ENCODE results near the gene GPX5. TPM values are rescaled to one million over a fixed set of nuclear protein-coding genes. Genes with fewer than 3 reads are reported as not detected.
"Not testable (repeated sequence)": the region's sequence is repeated elsewhere in the genome, so short reads cannot be mapped to it uniquely, and the experiment has no call there.

The GPX5 gene
- total RNA-seq, 2 donors from 2014 or later = not detected

- ATAC-seq = no peak
- H3K27ac Mint-ChIP-seq = no peak overlapping the region
- peaks cover 26% of the 10 kb centered on the region for H3K27me3 Mint-ChIP-seq
- H3K4me3 Mint-ChIP-seq = no peak overlapping the region
- no peaks in the 10 kb centered on the region for H3K4me1 Mint-ChIP-seq
- DNase-seq = no peak
- no peaks in the 10 kb centered on the region for H3K9me3 ChIP-seq (ENCODE audit: control insufficient read depth, low read length, poor library complexity, severe bottlenecking)
- no peaks in the 10 kb centered on the region for H3K36me3 Mint-ChIP-seq (ENCODE audit: low read depth)
Measured at GRCh38 chr6:28497893-28498292, 27.8 kb upstream of the GPX5 start.

DNA sequence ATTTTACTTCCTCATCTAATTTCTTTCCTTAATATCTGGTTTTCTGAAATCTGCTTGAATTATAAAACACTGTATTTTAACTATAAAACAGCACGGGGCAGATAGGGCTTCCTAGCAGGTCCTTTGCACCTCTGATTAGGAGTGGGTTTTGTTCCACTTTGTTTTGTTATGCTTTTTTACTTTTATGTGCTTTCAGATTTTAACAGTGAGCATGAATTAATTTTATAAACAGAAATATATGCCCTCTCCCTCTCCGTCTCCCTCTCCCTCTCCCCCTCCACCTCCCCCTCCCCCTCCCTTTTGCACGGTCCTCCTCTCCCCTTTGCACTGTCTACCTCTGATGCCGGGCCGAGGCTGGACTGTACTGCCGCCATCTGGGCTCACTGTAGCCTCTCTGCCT lies 24.4 kb upstream of the GPX5 start:
- DNase-seq (no peak), ATAC-seq (no peak)
- no peaks in the 10 kb centered on the region for H3K9me3 ChIP-seq (ENCODE audit: control insufficient read depth, low read length, poor library complexity, severe bottlenecking)
- peaks cover 22% of the 10 kb centered on the region for H3K27me3 Mint-ChIP-seq
- no peaks in the 10 kb centered on the region for H3K4me1 Mint-ChIP-seq
- no peak overlapping the region for H3K27ac Mint-ChIP-seq
- H3K36me3 Mint-ChIP-seq (ENCODE audit: low read depth) = peaks cover 3% of the 10 kb centered on the region
- H3K4me3 Mint-ChIP-seq = no peak overlapping the region

GRCh38 chr6:28502136-28502535 lies 23.5 kb upstream of the GPX5 start:
- peaks cover 22% of the 10 kb centered on the region for H3K27me3 Mint-ChIP-seq
- DNase-seq; H3K27ac Mint-ChIP-seq; H3K4me3 Mint-ChIP-seq; ATAC-seq; H3K9me3 ChIP-seq (ENCODE audit: control insufficient read depth, low read length, poor library complexity, severe bottlenecking); H3K36me3 Mint-ChIP-seq (ENCODE audit: low read depth); H3K4me1 Mint-ChIP-seq: not testable (repeated sequence)

GRCh38 chr6:28502709-28503305 lies 22.9 kb upstream of the GPX5 start:
- not testable (repeated sequence) for H3K36me3 Mint-ChIP-seq (ENCODE audit: low read depth); DNase-seq; H3K9me3 ChIP-seq (ENCODE audit: control insufficient read depth, low read length, poor library complexity, severe bottlenecking); H3K4me3 Mint-ChIP-seq; H3K27ac Mint-ChIP-seq; ATAC-seq
- peaks cover 22% of the 10 kb centered on the region for H3K27me3 Mint-ChIP-seq
- H3K4me1 Mint-ChIP-seq = peaks cover 10% of the 10 kb centered on the region

DNA sequence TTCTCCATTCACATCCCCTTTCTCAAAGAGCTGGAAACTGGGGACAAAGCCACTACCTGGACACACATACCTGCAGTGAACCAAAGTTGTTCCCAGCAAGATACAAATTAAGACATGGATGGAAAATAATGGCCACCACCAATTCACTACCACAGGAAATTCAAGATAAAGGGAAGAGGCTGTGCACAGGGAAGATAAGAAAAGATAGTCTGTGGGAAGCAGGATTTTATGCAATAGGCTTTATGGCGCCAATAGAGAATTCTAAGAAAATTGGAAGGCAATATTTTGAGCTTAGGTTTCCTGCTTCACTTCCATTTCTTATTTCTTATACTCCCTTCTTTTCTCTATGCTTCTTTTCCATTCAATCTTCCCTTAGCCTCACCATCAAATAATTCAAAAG lies 19.9 kb upstream of the GPX5 start:
- Mint-ChIP-seq H3K4me3 (no peak overlapping the region), H3K27ac (no peak overlapping the region), H3K27me3 (peaks cover 20% of the 10 kb centered on the region), H3K36me3 (ENCODE audit: low read depth) (peaks cover 3% of the 10 kb centered on the region), H3K4me1 (peaks cover 11% of the 10 kb centered on the region)
- no peak for DNase-seq
- no peak for ATAC-seq
- no peaks in the 10 kb centered on the region for H3K9me3 ChIP-seq (ENCODE audit: control insufficient read depth, low read length, poor library complexity, severe bottlenecking)

GRCh38 chr6:28506807-28507475 lies 18.7 kb upstream of the GPX5 start:
- no peak for DNase-seq
- Mint-ChIP-seq H3K4me1 (peaks cover 11% of the 10 kb centered on the region), H3K36me3 (ENCODE audit: low read depth) (peaks cover 6% of the 10 kb centered on the region), H3K27me3 (peaks cover 27% of the 10 kb centered on the region), H3K27ac (peak overlapping the region; percentile 59), H3K4me3 (peak overlapping the region; percentile 60)
- peak; percentile 62 for ATAC-seq
- no peaks in the 10 kb centered on the region for H3K9me3 ChIP-seq (ENCODE audit: control insufficient read depth, low read length, poor library complexity, severe bottlenecking)

DNA sequence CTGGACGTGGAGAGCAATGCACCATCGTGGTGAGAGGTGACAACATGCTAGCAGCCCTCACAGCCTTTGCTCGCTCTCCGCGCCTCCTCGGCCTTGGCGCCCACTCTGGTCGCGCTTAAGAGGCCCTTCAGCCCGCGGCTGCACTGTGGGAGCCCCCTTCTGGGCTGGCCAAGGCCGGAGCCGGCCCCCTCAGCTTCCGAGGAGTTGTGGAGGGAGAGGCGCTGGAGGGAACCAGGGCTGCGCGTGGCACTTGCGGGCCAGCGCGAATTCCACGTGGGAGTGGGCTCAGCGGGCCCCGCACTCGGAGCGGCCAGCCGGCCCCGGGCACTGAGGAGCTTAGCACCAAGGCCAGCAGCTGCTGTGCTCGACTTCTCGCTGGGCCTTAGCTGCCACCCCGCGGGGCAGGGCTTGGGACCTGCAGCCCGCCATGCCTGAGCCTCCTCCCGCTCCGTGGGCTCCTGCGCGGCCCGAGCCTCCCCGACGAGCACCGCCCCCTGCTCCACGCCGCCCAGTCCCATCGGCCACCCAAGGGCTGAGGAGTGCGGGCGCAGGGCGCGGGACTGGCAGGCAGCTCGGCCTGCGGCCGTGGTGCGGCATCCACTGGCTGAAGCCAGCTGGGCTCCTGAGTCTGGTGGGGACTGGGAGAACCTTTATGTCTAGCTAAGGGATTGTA lies 13.9 kb upstream of the GPX5 start:
- Mint-ChIP-seq H3K27me3 (peaks cover 49% of the 10 kb centered on the region), H3K4me3 (no peak overlapping the region), H3K27ac (no peak overlapping the region), H3K4me1 (peaks cover 8% of the 10 kb centered on the region), H3K36me3 (ENCODE audit: low read depth) (peaks cover 2% of the 10 kb centered on the region)
- no peak for ATAC-seq
- no peak for DNase-seq
- no peaks in the 10 kb centered on the region for H3K9me3 ChIP-seq (ENCODE audit: control insufficient read depth, low read length, poor library complexity, severe bottlenecking)

DNA sequence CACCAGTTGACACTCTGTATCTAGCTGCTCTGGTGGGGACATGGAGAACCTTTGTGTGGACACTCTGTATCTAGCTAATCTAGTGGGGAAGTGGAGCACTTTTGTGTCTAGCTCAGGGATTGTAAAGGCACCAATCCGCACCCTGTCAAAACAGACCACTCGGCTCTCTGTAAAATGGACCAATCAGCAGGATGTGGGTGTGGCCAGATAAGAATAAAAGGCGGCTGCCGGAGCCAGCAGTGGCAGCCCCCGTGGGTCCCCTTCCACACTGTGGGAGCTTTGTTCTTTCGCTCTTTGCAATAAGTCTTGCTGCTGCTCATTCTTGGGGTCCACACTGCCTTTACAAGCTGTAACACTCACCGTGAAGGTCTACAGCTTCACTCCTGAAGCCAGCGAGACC lies 13.3 kb upstream of the GPX5 start:
- not testable (repeated sequence) for H3K36me3 Mint-ChIP-seq (ENCODE audit: low read depth); H3K4me3 Mint-ChIP-seq; DNase-seq; H3K27ac Mint-ChIP-seq; H3K4me1 Mint-ChIP-seq; H3K9me3 ChIP-seq (ENCODE audit: control insufficient read depth, low read length, poor library complexity, severe bottlenecking); ATAC-seq
- peaks cover 54% of the 10 kb centered on the region for H3K27me3 Mint-ChIP-seq

GRCh38 chr6:28515676-28516075 lies 10.0 kb upstream of the GPX5 start, which contains the start of gene GPX6:
TSS of gene GPX6 (minus strand) at chr6:28515793. CDS start at chr6:28515743, 50 bp downstream.
- Mint-ChIP-seq H3K36me3 (ENCODE audit: low read depth) (peaks cover 2% of the 10 kb centered on the region), H3K27ac (no peak within 1 kb of the TSS), H3K27me3 (peaks cover 79% of the 10 kb centered on the region), H3K4me1 (peaks cover 4% of the 10 kb centered on the region), H3K4me3 (no peak within 1 kb of the TSS)
- DNase-seq (no peak), ATAC-seq (no peak)
- no peaks in the 10 kb centered on the region for H3K9me3 ChIP-seq (ENCODE audit: control insufficient read depth, low read length, poor library complexity, severe bottlenecking)

GRCh38 chr6:28517964-28518363 lies 7.7 kb upstream of the GPX5 start:
- H3K27ac Mint-ChIP-seq = no peak overlapping the region
- H3K27me3 Mint-ChIP-seq = peaks cover 74% of the 10 kb centered on the region
- no peaks in the 10 kb centered on the region for H3K9me3 ChIP-seq (ENCODE audit: control insufficient read depth, low read length, poor library complexity, severe bottlenecking)
- ATAC-seq (no peak), DNase-seq (no peak)
- peaks cover 13% of the 10 kb centered on the region for H3K4me1 Mint-ChIP-seq
- H3K4me3 Mint-ChIP-seq = no peak overlapping the region
- H3K36me3 Mint-ChIP-seq (ENCODE audit: low read depth) = no peaks in the 10 kb centered on the region

GRCh38 chr6:28522594-28523240 lies 3.0 kb upstream of the GPX5 start:
- peaks cover 67% of the 10 kb centered on the region for H3K27me3 Mint-ChIP-seq
- no peaks in the 10 kb centered on the region for H3K9me3 ChIP-seq (ENCODE audit: control insufficient read depth, low read length, poor library complexity, severe bottlenecking)
- peak overlapping the region; percentile 85 for H3K27ac Mint-ChIP-seq
- ATAC-seq (no peak), DNase-seq (no peak)
- H3K4me3 Mint-ChIP-seq = peak overlapping the region; percentile 84
- peaks cover 2% of the 10 kb centered on the region for H3K36me3 Mint-ChIP-seq (ENCODE audit: low read depth)
- H3K4me1 Mint-ChIP-seq = peaks cover 25% of the 10 kb centered on the region

DNA sequence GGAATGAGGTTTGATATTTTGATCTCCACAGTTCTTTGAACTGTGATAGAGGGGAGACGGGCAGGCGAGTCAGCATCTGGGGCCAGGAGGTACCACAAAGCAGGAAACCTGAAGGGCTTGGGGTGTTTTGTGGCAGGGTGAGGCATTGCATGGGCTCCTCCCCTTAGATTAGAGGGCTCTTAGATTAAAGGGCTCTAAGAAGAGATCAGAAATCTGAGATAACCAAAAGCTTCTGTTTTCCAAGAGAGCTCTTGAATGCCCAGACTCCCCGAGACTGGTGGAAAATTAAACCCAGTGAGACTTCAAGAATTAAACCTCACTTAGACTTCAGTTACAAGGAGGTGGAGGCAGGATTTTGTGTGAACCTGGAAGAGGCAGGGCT lies 2.4 kb upstream of the GPX5 start:
- DNase-seq (peak in 1 of 3 donors; percentile 22), ATAC-seq (peak; percentile 98)
- H3K27me3 Mint-ChIP-seq = peaks cover 67% of the 10 kb centered on the region
- peak overlapping the region; percentile 84 for H3K4me3 Mint-ChIP-seq
- H3K27ac Mint-ChIP-seq = peak overlapping the region; percentile 85
- H3K36me3 Mint-ChIP-seq (ENCODE audit: low read depth) = peaks cover 3% of the 10 kb centered on the region
- no peaks in the 10 kb centered on the region for H3K9me3 ChIP-seq (ENCODE audit: control insufficient read depth, low read length, poor library complexity, severe bottlenecking)
- peaks cover 25% of the 10 kb centered on the region for H3K4me1 Mint-ChIP-seq

DNA sequence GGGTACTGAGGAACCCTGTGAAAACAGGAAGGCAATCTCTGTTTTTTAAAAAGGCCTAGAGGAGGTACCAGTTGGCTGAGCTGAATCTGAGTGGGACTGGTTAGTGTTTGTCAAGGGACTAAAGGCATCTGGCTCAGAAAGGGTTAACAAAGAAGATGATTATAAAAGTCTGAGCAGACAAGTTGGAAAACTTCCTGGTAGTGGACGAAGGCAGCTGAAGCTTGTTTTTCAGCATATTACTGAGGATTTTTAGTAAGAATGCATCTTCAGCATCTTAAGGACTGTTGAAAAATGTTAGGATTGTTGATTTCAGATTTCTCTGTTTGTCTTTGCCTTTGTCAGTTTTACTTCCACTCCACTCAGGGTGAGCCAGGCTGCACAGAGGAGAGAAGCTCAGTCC lies 5.1 kb downstream of the GPX5 start:
- peaks cover 3% of the 10 kb centered on the region for H3K36me3 Mint-ChIP-seq (ENCODE audit: low read depth)
- no peak overlapping the region for H3K27ac Mint-ChIP-seq
- H3K9me3 ChIP-seq (ENCODE audit: control insufficient read depth, low read length, poor library complexity, severe bottlenecking) = no peaks in the 10 kb centered on the region
- peaks cover 66% of the 10 kb centered on the region for H3K27me3 Mint-ChIP-seq
- peaks cover 9% of the 10 kb centered on the region for H3K4me1 Mint-ChIP-seq
- ATAC-seq (no peak), DNase-seq (no peak)
- no peak overlapping the region for H3K4me3 Mint-ChIP-seq

Measured in T-helper 17 cell (primary cell).